Measurements from ENCODE around the gene COX11.

The COX11 gene

GRCh38 chr17:54933921-54934320 is 34.5 kb downstream of the COX11 start:
- no peak for DNase-seq (ENCODE audit: extremely low spot score)
- CTCF ChIA-PET = no interaction called here

GRCh38 chr17:54932711-54933110 is 35.7 kb downstream of the COX11 start:
- TF ChIP-seq NFRKB (IDR thresholded peaks at IDR 0.05) = no peak
- TF ChIP-seq PKNOX1 (IDR thresholded peaks at IDR 0.05) = no peak
- no peak for TF ChIP-seq HDGF (IDR thresholded peaks at IDR 0.05; ENCODE audit: borderline replicate concordance)
- TF ChIP-seq SP1 (IDR thresholded peaks at IDR 0.05) = no peak
- TF ChIP-seq L3MBTL2 (conservative IDR thresholded peaks at IDR 0.05) = no peak
- POLR2A ChIA-PET = no interaction called here
- DNase-seq (ENCODE audit: extremely low spot score) = no peak
- CTCF ChIA-PET = no interaction called here

More at GRCh38 chr17:54933921-54934320, 34.5 kb downstream of the COX11 start:
- POLR2A ChIA-PET = no interaction called here
- TF ChIP-seq FOXK2 (IDR thresholded peaks at IDR 0.05) (no peak), CTBP1 (IDR thresholded peaks at IDR 0.05; ENCODE audit: borderline replicate concordance) (no peak), ELF4 (IDR thresholded peaks at IDR 0.05) (no peak), PKNOX1 (IDR thresholded peaks at IDR 0.05) (no peak), ZNF384 (IDR thresholded peaks at IDR 0.05) (no peak), SP1 (IDR thresholded peaks at IDR 0.05) (no peak), FOXM1 (IDR thresholded peaks at IDR 0.05; ENCODE audit: borderline replicate concordance) (no peak)

- CTCF ChIA-PET = no interaction called here
- TF ChIP-seq CTBP1 (IDR thresholded peaks at IDR 0.05; ENCODE audit: borderline replicate concordance) (no peak), NFRKB (IDR thresholded peaks at IDR 0.05) (no peak), FOXM1 (IDR thresholded peaks at IDR 0.05; ENCODE audit: borderline replicate concordance) (no peak), BHLHE40 (IDR thresholded peaks at IDR 0.05; ENCODE audit: borderline replicate concordance) (no peak), LEF1 (IDR thresholded peaks at IDR 0.05; ENCODE audit: borderline replicate concordance) (no peak), ELF4 (IDR thresholded peaks at IDR 0.05) (no peak), FOXA1 (IDR thresholded peaks at IDR 0.05) (no peak), SP1 (IDR thresholded peaks at IDR 0.05) (no peak), PKNOX1 (IDR thresholded peaks at IDR 0.05) (no peak), ZNF384 (IDR thresholded peaks at IDR 0.05) (no peak), L3MBTL2 (conservative IDR thresholded peaks at IDR 0.05) (no peak), FOXK2 (IDR thresholded peaks at IDR 0.05) (no peak), ARNT (IDR thresholded peaks at IDR 0.05) (no peak), TARDBP (IDR thresholded peaks at IDR 0.05) (no peak), SUZ12 (IDR thresholded peaks at IDR 0.05) (no peak), HDGF (IDR thresholded peaks at IDR 0.05; ENCODE audit: borderline replicate concordance) (no peak)
- no peak for DNase-seq (ENCODE audit: extremely low spot score)
- POLR2A ChIA-PET = no interaction called here
Measured at GRCh38 chr17:54927525-54927924, 40.9 kb downstream of the COX11 start.

GRCh38 chr17:54924405-54924804 is 44.0 kb downstream of the COX11 start:
- no peak for DNase-seq (ENCODE audit: extremely low spot score)
- no peak for TF ChIP-seq PKNOX1 (IDR thresholded peaks at IDR 0.05)
- TF ChIP-seq FOXK2 (IDR thresholded peaks at IDR 0.05) = no peak
- TF ChIP-seq NFRKB (IDR thresholded peaks at IDR 0.05) = no peak
- TF ChIP-seq TARDBP (IDR thresholded peaks at IDR 0.05) = no peak
- no peak for TF ChIP-seq CTBP1 (IDR thresholded peaks at IDR 0.05; ENCODE audit: borderline replicate concordance)
- no peak for TF ChIP-seq LEF1 (IDR thresholded peaks at IDR 0.05; ENCODE audit: borderline replicate concordance)
- TF ChIP-seq L3MBTL2 (conservative IDR thresholded peaks at IDR 0.05) = no peak
- no peak for TF ChIP-seq FOXM1 (IDR thresholded peaks at IDR 0.05; ENCODE audit: borderline replicate concordance)
- ChIA-PET CTCF (no interaction called here), POLR2A (no interaction called here)

- TF ChIP-seq BHLHE40 (IDR thresholded peaks at IDR 0.05; ENCODE audit: borderline replicate concordance) (no peak), ARNT (IDR thresholded peaks at IDR 0.05) (no peak), LEF1 (IDR thresholded peaks at IDR 0.05; ENCODE audit: borderline replicate concordance) (no peak), ZNF384 (IDR thresholded peaks at IDR 0.05) (no peak), L3MBTL2 (conservative IDR thresholded peaks at IDR 0.05) (no peak), SUZ12 (IDR thresholded peaks at IDR 0.05) (no peak), FOXK2 (IDR thresholded peaks at IDR 0.05) (no peak)
- CTCF ChIA-PET = no interaction called here
Measured at GRCh38 chr17:54920819-54921218, 47.6 kb downstream of the COX11 start.

GRCh38 chr17:54919425-54919824 is 49.0 kb downstream of the COX11 start:
- ChIA-PET CTCF (no interaction called here), POLR2A (no interaction called here)
- no peak for DNase-seq (ENCODE audit: extremely low spot score)
- TF ChIP-seq FOXK2 (IDR thresholded peaks at IDR 0.05) = no peak
- TF ChIP-seq CTBP1 (IDR thresholded peaks at IDR 0.05; ENCODE audit: borderline replicate concordance) = no peak
- TF ChIP-seq FOXA1 (IDR thresholded peaks at IDR 0.05) = no peak
- TF ChIP-seq SP1 (IDR thresholded peaks at IDR 0.05) = no peak
- TF ChIP-seq TARDBP (IDR thresholded peaks at IDR 0.05) = no peak
- TF ChIP-seq NFRKB (IDR thresholded peaks at IDR 0.05) = no peak
- TF ChIP-seq BHLHE40 (IDR thresholded peaks at IDR 0.05; ENCODE audit: borderline replicate concordance) = no peak
- TF ChIP-seq ZNF384 (IDR thresholded peaks at IDR 0.05) = no peak
- no peak for TF ChIP-seq LEF1 (IDR thresholded peaks at IDR 0.05; ENCODE audit: borderline replicate concordance)
- no peak for TF ChIP-seq PKNOX1 (IDR thresholded peaks at IDR 0.05)
- no peak for TF ChIP-seq ELF4 (IDR thresholded peaks at IDR 0.05)
- TF ChIP-seq ARNT (IDR thresholded peaks at IDR 0.05) = no peak
- TF ChIP-seq SUZ12 (IDR thresholded peaks at IDR 0.05) = no peak
- TF ChIP-seq HDGF (IDR thresholded peaks at IDR 0.05; ENCODE audit: borderline replicate concordance) = no peak
- TF ChIP-seq L3MBTL2 (conservative IDR thresholded peaks at IDR 0.05) = no peak

More at GRCh38 chr17:54920819-54921218, 47.6 kb downstream of the COX11 start:
- POLR2A ChIA-PET = no interaction called here
- no peak for DNase-seq (ENCODE audit: extremely low spot score)

All from HEK293T (cell line).